Spleen (tissue), 11 donors: ENCODE measurements around the gene ATP5PB. TPM values are rescaled to one million over a fixed set of nuclear protein-coding genes. Genes with fewer than 3 reads are reported as not detected.

Source experiments
- DNase-seq: peaks from one replicate; pipeline ENCODE4 v3.0.0-alpha.2; 2020
- H3K27ac ChIP-seq, 8 donors: fragments of 200-600 bp; sonication (generic) in 7 of 8; 1 replicate in 4 of 8; 2 replicates in 4 of 8; pipeline versions ENCODE4 v1.5.0 to v1.8.0; 2016 to 2021; ENCODE audit warnings: inconsistent platforms in 4 of 8, mild to moderate bottlenecking in 4 of 8, moderate library complexity in 1 of 8
- H3K27me3 ChIP-seq, 7 donors: fragments of 200-600 bp; sonication (generic) in 6 of 7; replicated peaks in 1 of 7; 1 replicate in 4 of 7; 2 replicates in 3 of 7; pipeline versions ENCODE4 v1.5.0 to v1.8.0; 2016 to 2021; ENCODE audit warnings: inconsistent platforms in 3 of 7, mild to moderate bottlenecking in 1 of 7
- H3K36me3 ChIP-seq, 6 donors: fragments of 200-600 bp; sonication (generic) in 5 of 6; 1 replicate in 4 of 6; 2 replicates in 2 of 6; pipeline versions ENCODE4 v1.5.0 to v1.8.0; 2016 to 2021; ENCODE audit warnings: inconsistent platforms in 2 of 6
- H3K4me1 ChIP-seq, 6 donors: fragments of 200-600 bp; sonication (generic) in 5 of 6; 1 replicate in 3 of 6; 2 replicates in 3 of 6; pipeline versions ENCODE4 v1.5.0 to v1.8.0; 2016 to 2021; ENCODE audit warnings: inconsistent platforms in 3 of 6
- H3K4me3 ChIP-seq, 8 donors: fragments of 200-600 bp; sonication (generic) in 7 of 8; 1 replicate in 4 of 8; 2 replicates in 4 of 8; pipeline versions ENCODE4 v1.5.0 to v1.8.0; 2016 to 2021; ENCODE audit warnings: inconsistent platforms in 4 of 8, mild to moderate bottlenecking in 4 of 8, moderate library complexity in 2 of 8
- H3K9me3 ChIP-seq, 8 donors: fragments of 200-600 bp; sonication (generic) in 7 of 8; 1 replicate in 4 of 8; 2 replicates in 4 of 8; pipeline versions ENCODE4 v1.5.0 to v1.8.0; 2016 to 2021; ENCODE audit warnings: inconsistent platforms in 4 of 8
- POLR2A ChIP-seq, 3 donors: fragments of 450-650 bp; IDR thresholded peaks; one replicate each; pipeline ENCODE4 v1.5.1; 2017; ENCODE audit warnings: antibody characterized with exemption in 3 of 3, mild to moderate bottlenecking in 1 of 3
- POLR2AphosphoS5 ChIP-seq, 3 donors: sonication (generic); formaldehyde crosslinking; IDR thresholded peaks; one replicate each; pipeline ENCODE4 v1.5.1; 2017; ENCODE audit warnings: antibody characterized with exemption in 3 of 3
- whole genome bisulfite sequencing, 5 donors: extraction: QIAGEN DNeasy Blood & Tissue Kit in 3 of 5; methylation state at CpG; one replicate each; pipeline versions ENCODE4 v1.1.5 to v1.1.7; 2013 to 2018; 5-methylcytosine and 5-hydroxymethylcytosine counted together
- intact Hi-C: fragments of 100-400 bp; cut with DNase I; formaldehyde crosslinking; loops from one replicate; pipeline ENCODE4 v1.15.0; 2023; ENCODE audit warnings: low total_unique reads
- polyA plus RNA-seq, 3 donors: library from polyadenylated mRNA; stranded (reverse); fragments of 200-250 nt; gene quantifications; one replicate each; pipeline ENCODE4 v1.2.1, GENCODE V29; 2013
- total RNA-seq, 7 donors: library from RNA; depleted of rRNA in 3 of 7; stranded (reverse); fragments of >200 nt in 3 of 7; fragmentation: NEBNext Ultra II Directional in 4 of 7; extraction: Animal tissue kit (Norgen Biotek cat#: 25700) in 4 of 7; gene quantifications; one replicate each; pipeline versions ENCODE4 v1.1.0 to v1.2.1, GENCODE V29; 2016 to 2021
- TF ChIP-seq, protein P1 (sequence below), 11 experiments: fragments of 200-600 bp in 7 of 11; fragments of 450-650 bp in 4 of 11; sonication (generic) in 4 of 11; IDR thresholded peaks in 8 of 11; conservative IDR thresholded peaks in 3 of 11; 1 replicate in 7 of 11; 2 replicates in 4 of 11; pipeline versions ENCODE4 v1.4.0 to v1.8.0; 2016 to 2021; ENCODE audit warnings: antibody characterized with exemption in 11 of 11, inconsistent platforms in 4 of 11, mild to moderate bottlenecking in 1 of 11
- donor health status: healthy with polysubstance abuse.
- donor health status: DM: no; HTN: no; CAD: no; lungs with moderate emphysema.
- donor health status: DM: no; HTN: no; CAD: no.
- donor health status: Bipolar disorder and iron deficiency.
- donor health status: healthy.
- donor health status: DM: no; HTN: no; CAD: no.
- donor health status: DM: yes; HTN: yes; CAD: no.

The ATP5PB gene
- total and polyA plus RNA-seq, 10 donors, result 124 to 277 (median 144) TPM

DNA sequence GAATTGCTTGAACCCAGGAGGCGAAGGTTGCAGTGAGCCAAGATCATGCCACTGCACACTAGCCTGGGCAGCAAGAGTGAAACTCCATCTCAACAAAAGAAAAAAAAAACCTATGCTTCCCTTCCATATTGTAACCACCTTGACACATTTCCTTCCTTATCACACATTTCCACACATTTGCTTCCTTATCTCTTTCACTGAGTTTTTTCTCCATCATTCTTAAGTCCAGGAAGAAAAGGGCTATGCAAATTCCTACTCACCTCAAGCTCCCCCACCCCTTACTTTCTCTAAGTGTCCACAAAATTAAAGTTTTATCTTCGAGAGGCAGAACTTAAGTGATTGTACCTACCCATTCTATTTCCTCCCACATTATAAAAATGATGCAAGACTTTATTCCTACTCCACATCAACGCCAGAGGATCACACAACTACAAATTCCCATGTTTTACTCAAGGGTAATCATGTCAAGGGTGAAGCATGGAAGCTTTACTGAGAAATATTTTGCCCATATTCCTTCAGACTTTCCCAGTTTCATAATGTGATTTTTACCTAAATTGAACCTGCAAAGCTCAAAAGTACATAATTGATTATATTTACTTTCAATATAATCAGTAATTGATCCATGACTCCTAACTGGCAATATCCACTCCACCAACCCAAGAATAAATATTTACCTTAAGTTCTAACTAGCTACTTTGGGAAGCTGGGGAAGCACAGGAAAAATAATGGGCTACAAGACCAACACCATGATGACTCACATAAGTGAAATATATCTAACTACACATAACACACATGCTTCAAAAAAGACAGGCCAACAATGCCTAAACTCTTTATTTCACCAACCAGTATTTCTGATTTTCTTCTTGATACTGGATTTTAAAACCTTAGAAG, 9.6 kb upstream of the ATP5PB start:
- intact Hi-C loops, result no loop called here
- peak overlapping the region in 1 of 8 donors; percentile 17 for H3K27ac ChIP-seq
- no peaks in the 10 kb centered on the region for H3K9me3 ChIP-seq
- WGBS, 5 donors, result 53 to 72% (median 67%) methylated on average over 3 of the region's 3 CpGs
- H3K36me3 ChIP-seq, result peaks cover 0 to 80% (median 67%) of the 10 kb centered on the region in 6 donors
- no peak overlapping the region for H3K4me3 ChIP-seq
- no peak for DNase-seq
- TF ChIP-seq POLR2A (IDR thresholded peaks at IDR 0.05) (no peak), POLR2AphosphoS5 (IDR thresholded peaks at IDR 0.05) (no peak)
- TF ChIP-seq, protein P1, sequence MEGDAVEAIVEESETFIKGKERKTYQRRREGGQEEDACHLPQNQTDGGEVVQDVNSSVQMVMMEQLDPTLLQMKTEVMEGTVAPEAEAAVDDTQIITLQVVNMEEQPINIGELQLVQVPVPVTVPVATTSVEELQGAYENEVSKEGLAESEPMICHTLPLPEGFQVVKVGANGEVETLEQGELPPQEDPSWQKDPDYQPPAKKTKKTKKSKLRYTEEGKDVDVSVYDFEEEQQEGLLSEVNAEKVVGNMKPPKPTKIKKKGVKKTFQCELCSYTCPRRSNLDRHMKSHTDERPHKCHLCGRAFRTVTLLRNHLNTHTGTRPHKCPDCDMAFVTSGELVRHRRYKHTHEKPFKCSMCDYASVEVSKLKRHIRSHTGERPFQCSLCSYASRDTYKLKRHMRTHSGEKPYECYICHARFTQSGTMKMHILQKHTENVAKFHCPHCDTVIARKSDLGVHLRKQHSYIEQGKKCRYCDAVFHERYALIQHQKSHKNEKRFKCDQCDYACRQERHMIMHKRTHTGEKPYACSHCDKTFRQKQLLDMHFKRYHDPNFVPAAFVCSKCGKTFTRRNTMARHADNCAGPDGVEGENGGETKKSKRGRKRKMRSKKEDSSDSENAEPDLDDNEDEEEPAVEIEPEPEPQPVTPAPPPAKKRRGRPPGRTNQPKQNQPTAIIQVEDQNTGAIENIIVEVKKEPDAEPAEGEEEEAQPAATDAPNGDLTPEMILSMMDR (IDR thresholded peaks at IDR 0.05 in 8 of 11, conservative IDR thresholded peaks at IDR 0.05 in 3 of 11), result no peak
- H3K4me1 ChIP-seq, result peaks cover 0 to 13% (median 6%) of the 10 kb centered on the region in 6 donors
- no peaks in the 10 kb centered on the region for H3K27me3 ChIP-seq

DNA sequence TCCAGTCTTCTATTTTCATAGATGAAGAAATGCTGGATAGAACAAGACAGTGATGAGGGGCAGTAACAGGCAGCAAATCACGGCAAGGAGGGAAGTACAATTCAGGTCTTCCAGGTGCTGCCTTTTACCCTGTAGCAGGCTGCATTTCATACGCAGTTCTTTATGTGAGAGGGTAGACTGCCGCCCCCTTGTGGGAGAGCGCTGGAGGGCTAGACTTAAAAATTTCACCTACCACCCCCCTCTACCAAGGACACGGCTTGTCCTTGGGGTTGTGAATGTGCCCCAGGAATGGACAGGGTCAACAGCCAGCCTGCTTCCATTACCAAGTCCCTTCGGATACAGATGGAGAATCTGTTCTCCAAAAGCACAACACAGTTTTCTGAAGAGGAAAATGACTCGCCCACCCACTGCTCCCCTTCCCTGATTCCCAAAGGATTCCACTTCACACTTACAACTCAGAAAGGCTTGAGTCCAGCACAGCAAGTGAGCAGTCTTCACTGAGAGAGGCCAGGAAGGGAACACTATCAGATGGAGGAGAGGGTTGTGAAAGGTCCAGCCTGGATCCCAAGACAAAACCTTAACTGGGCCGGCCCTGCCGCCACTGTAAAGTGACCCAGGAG, 7.6 kb upstream of the ATP5PB start:
- Histone ChIP-seq H3K4me1 (peaks cover 0 to 30% (median 9%) of the 10 kb centered on the region in 6 donors), H3K27ac (peak overlapping the region in 2 of 8 donors; percentile 6 to 31), H3K9me3 (no peaks in the 10 kb centered on the region), H3K27me3 (no peaks in the 10 kb centered on the region), H3K36me3 (peaks cover 0 to 100% (median 83%) of the 10 kb centered on the region in 6 donors), H3K4me3 (no peak overlapping the region)
- DNase-seq, result peak; percentile 79
- WGBS, 5 donors, result 60 to 70% (median 62%) methylated on average over 9 of the region's 9 CpGs
- intact Hi-C loops, result no loop called here
- TF ChIP-seq POLR2A (IDR thresholded peaks at IDR 0.05) (no peak), POLR2AphosphoS5 (IDR thresholded peaks at IDR 0.05) (no peak)
- TF ChIP-seq, protein P1 (IDR thresholded peaks at IDR 0.05 in 8 of 11, conservative IDR thresholded peaks at IDR 0.05 in 3 of 11), result peak in 9 of 11 experiments; percentile 26 to 68 (median 56)

DNA sequence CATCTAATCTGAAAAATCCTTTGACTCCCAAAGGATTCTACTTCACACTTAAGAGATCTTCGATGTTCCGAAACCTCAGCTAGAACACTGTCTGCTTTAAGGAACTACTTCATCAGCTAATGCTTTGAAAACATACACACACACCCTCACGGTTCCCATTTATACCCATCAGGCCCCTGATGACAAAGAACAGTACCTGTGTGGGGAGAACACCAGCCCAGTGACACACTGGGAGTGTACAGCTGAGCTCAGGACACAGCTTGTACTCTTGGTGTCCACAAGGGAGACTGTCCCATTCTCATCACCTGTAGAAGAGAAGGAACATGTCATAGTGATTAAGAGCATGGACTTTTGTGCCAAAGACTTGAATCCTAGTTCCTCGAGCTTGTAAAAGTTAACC, 6.8 kb upstream of the ATP5PB start:
- TF ChIP-seq, protein P1 (IDR thresholded peaks at IDR 0.05 in 8 of 11, conservative IDR thresholded peaks at IDR 0.05 in 3 of 11), result no peak
- no peak for TF ChIP-seq POLR2AphosphoS5 (IDR thresholded peaks at IDR 0.05)
- no peak for TF ChIP-seq POLR2A (IDR thresholded peaks at IDR 0.05)
- DNase-seq, result no peak
- Histone ChIP-seq H3K4me1 (peaks cover 6 to 38% (median 17%) of the 10 kb centered on the region in 6 donors), H3K4me3 (no peak overlapping the region), H3K27ac (no peak overlapping the region), H3K27me3 (no peaks in the 10 kb centered on the region), H3K36me3 (peaks cover 0 to 99% (median 83%) of the 10 kb centered on the region in 6 donors), H3K9me3 (no peaks in the 10 kb centered on the region)
- intact Hi-C loops, result no loop called here
- 80 to 88% (median 85%) methylated on average over 4 of the region's 4 CpGs for WGBS, 5 donors

DNA sequence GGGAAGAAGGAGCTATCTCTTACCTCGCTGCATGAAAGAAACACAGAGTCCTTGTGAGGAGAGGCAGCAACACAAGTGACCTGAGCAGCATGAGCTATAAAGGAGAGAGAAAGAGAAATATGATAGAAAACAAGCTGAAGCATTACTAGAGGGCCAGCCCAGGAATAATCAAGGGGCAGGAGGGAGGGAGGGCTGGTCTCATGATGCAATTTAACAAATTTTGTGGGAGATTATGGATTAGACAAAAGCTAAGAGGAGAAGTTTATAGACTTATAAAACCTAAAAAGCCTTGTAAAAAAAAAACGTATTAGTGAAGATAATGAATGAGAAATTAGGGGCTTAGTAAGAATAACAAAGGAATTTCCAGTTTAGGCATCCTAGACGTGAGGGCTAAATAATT, 5.2 kb upstream of the ATP5PB start:
- peaks cover 0 to 83% (median 70%) of the 10 kb centered on the region in 6 donors for H3K36me3 ChIP-seq
- WGBS, 5 donors, result 67 to 91% (median 78%) methylated on average over 3 of the region's 3 CpGs
- TF ChIP-seq POLR2A (IDR thresholded peaks at IDR 0.05), result no peak
- no peak for TF ChIP-seq POLR2AphosphoS5 (IDR thresholded peaks at IDR 0.05)
- TF ChIP-seq, protein P1 (IDR thresholded peaks at IDR 0.05 in 8 of 11, conservative IDR thresholded peaks at IDR 0.05 in 3 of 11), result no peak

More for the DNA sequence above, 5.2 kb upstream of the ATP5PB start:
- Histone ChIP-seq H3K27ac (no peak overlapping the region), H3K4me1 (peaks cover 12 to 52% (median 29%) of the 10 kb centered on the region in 6 donors), H3K9me3 (no peaks in the 10 kb centered on the region), H3K4me3 (no peak overlapping the region), H3K27me3 (no peaks in the 10 kb centered on the region)
- DNase-seq, result no peak
- intact Hi-C loops, result no loop called here
